ENCODE data around the gene ZC3H18. TPM values are rescaled to one million over a fixed set of nuclear protein-coding genes. Genes with fewer than 3 reads are reported as not detected.

ZC3H18 gene
- total RNA-seq, 1 donor from 2014 or later, result 8.7 TPM

DNA sequence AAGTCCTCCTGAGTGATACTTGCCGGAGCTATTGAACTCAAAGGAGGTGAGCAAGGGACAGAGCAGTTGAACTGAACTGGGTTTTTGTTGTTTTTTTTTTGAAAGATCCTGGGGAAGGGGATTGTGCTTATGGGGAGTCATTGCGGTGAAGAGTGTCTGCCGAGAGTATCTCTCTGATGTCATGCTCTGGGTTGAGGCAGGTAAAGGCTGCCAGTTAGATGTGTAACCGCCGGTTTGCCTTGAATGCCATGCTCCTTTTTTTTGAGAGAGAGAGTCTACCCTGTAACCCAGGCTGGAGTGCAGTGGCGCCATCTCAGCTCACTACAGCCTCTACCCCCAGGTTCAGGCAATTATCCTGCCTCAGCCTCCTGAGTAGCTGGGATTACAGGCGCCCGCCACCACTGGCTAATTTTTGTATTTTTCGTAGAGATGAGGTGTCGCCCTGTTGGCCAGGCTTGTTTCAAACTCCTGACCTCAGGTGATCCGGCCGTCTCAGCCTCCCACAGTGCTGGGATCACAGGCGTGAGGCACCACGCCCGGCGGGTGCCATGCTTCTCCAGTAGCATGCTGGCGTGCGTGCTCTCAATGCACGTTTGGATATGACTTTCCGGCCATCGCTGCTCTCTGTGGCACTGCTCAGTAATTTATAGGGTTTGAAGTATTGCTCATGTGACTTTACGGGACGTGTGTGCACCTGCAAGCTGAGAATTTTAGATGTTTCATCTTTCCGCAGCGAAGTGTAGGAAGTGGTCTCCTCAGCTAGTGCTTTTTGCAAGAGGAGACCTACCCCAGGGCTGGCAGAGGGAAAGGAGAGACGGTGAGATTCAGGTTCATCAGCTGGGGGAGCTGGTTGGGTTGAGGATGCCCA, 8.5 kb downstream of the ZC3H18 start:
- DNase-seq (ENCODE audit: low read depth in 2 of 2), result no peak

DNA sequence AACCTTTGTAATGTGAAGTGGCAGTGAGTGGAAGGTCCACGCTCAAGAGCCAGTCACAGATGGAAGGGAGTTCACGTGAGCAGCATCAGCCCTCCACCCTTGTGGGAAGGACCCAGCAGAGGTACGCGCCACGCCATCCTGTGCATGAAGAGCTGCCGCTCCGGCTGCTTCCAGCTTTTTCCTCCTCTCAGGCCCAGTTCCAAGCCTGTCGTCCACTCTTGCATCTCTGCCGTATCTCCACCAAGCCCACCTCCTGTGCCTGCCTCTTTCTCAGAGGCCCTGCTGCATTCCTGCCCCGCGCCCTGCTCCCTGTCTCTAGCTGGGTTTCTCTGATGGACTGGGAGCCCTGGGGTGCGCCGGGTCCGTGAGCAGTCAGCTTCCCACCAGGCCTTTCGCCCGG, 10.2 kb downstream of the ZC3H18 start:
- DNase-seq (ENCODE audit: low read depth in 2 of 2), result no peak

DNA sequence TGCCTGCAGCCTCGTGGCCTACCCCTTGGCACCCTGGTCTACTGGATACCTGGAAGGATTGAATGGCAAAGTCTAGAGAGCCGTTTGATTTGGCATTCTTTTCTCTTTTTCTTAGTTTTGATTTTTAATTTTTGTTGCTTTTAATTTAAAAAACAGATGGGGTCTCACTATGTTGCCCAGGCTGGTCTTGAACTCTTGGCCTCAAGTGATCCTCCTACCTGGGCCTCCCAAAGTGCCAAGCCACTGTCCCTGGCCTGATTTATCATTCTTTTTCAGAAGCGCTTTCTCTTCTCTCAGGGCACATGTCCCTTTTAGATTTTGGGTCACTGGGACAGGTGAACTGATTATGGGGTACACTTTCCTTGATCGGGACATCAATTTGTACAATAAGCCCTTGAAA, 10.8 kb downstream of the ZC3H18 start:
- no peak for DNase-seq (ENCODE audit: low read depth in 2 of 2)

DNA sequence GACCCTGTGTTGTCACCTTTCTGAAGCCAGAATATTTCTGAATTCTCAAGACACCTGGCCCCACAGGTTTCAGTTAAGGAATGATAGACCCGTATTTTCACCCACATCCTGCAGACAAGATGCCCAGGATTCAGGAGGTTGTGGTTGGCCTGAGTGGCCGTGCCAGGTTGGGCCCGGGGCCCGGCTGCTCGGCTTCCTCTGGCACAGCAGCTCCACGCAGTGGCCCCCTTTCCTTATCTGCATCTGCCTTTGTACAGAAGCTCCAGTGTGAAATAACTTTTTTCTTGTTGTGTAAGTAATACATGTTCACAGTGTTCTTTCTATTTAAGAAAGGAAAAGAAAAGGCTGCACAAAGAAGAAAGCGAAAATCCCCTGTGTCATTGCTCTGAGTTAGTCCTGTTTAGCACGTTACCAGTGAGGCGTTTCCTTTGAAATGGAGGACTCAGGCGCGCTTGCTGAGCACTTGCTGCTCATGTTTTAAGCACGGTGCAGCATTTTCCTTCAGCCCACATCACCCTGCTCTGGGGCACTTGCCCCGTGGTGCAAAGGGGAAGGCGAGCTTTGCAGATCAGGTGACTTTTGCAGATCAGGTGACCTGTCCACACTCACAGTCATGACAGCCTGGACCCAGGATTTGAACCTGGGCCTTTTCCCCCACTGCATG, 12.8 kb downstream of the ZC3H18 start:
- no peak for DNase-seq (ENCODE audit: low read depth in 2 of 2)

DNA sequence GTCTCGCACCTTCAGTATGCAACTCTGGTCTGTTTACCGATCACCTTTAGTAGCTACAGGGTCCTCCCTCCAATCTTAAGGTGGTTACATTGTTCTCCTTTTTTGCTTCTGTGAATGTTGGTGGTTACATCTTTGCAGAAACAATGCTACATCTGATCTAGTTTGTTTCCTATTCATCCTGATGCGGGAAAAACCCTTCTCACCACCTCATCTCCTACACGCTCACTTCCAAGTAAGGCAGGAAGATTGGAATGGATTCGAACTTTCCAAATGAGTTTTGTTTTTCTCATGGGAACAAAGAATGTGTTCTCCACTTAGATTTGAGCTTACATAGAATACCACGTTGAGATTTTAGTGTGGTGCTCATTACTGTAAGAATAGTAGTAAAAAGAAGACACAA, 14.5 kb downstream of the ZC3H18 start:
- DNase-seq (ENCODE audit: low read depth in 2 of 2), result peak in 1 of 2 donors; percentile 60

DNA sequence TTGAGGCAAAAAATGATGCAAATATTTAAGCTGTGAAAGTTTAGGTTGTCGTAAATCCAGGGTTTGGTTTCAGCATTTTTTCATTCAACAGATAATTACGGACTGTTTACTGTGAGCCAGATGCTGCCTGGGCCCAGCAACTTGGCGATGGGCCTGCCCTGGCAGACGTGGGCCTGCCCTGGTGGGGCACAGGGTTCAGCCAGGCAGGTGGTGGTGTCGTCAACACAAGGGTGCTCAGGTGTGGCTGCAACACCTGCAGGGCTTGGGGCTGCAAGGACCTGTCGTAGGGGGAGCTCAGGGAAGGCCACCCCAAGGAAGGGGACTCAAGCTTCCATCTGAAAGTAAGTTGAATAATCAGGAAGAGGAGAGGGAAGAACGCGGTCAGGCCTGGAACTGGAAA, 15.1 kb downstream of the ZC3H18 start:
- DNase-seq (ENCODE audit: low read depth in 2 of 2), result no peak

DNA sequence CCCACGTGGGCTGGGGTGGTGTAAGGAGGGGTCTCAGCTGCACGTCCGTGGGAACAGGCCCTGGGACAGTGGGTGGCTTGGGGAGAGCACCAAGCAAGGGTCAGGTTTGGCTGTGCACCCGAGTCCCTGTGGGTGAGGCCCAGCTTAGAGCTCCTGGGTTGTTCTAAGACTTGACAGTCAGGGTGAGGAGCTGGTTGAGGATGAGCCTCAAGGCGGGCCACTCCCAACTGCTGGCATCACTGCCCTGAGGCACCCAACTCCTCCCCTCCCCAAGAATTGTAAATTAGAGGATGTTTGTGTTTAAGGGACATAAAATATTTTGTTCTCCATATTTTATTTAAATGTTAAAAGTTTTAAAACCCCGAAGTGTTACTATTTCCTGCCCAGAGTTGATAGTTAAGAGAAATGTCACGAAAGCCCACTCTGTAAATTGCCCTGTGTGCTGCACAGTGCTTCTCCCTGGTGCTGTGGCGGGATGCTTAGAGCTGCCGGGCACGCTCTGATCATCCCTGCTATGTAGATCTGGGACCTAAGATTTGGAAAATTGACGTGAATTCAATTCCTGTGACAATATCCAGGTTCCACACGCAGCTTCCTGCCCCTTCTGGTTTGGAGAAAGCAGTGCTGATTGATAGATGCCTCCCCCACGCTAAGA, 15.9 kb downstream of the ZC3H18 start:
- DNase-seq (ENCODE audit: low read depth in 2 of 2), result no peak

DNA sequence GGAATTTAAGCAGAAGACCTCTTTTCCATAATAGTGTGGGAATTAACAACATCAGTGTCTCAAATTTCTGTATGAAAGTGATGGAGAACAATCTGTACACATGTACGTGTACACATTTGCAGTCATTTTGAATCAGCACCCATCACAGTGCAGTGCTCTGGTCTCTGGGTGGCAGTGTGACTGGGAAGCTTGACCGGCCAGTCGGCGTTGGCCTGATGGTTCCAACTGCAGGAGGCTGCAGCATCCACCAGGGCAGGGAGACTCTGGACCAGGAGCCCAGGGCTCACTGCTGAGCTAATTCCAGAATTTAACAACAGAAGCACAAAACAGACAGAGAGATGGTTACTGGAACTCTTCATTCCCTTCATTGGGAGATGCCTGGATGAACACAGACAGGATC, 17.9 kb downstream of the ZC3H18 start:
- no peak for DNase-seq (ENCODE audit: low read depth in 2 of 2)

DNA sequence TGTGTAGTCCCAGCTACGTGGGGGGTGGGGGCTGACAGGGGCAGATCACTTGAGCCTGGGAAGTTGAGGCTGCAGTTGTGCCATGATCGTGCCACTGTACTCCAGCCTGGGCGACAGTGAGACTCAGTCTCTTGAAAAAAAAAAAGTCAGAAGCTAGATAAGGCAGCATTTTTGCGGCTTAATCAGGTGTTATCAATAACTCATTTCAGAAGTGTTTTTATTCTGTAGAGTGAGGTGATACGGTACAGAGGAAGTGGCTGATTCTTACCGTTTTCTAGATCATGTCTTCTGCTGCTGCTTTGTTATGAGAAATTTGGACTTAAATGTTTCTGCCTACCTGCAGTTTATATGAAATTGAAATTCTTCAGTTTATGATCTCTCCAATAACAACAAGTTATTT, 18.6 kb downstream of the ZC3H18 start:
- DNase-seq (ENCODE audit: low read depth in 2 of 2), result no peak

DNA sequence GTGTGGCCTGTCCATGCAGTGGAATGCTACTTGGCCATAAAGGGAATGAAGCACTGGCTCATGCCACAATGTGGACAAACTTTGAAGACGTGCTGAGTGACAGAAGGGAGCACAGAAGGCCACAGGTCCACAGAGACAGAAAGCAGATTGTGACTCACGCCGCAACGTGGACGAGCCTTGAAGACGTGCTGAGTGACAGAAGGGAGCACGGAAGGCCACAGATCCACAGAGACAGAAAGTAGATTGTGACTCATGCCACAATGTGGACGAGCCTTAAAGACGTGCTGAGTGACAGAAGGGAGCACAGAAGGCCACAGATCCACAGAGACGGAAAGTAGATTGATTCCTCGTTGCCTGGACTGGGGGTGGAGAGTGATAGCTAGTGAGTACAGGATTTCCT, 19.2 kb downstream of the ZC3H18 start:
- peak in 1 of 2 donors; percentile 7 for DNase-seq (ENCODE audit: low read depth in 2 of 2)

DNA sequence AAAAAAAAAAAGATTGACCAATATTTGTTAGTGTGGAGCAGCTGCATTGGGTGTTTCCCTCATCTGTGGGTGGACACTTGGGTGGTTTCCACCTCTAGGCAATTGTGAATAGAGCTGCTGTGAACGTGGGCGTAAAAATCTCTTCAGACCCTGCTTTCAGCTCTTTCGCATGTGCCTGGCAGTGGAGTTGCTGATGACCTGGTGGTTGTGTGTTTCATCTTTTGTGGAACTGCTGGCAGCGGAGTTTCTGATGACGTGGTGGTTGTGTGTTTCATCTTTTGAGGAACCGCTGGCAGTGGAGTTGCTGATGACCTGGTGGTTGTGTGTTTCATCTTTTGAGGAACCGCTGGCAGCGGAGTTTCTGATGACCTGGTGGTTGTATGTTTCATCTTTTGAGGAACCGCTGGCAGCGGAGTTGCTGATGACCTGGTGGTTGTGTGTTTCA, 21.4 kb downstream of the ZC3H18 start:
- no peak for DNase-seq (ENCODE audit: low read depth in 2 of 2)

DNA sequence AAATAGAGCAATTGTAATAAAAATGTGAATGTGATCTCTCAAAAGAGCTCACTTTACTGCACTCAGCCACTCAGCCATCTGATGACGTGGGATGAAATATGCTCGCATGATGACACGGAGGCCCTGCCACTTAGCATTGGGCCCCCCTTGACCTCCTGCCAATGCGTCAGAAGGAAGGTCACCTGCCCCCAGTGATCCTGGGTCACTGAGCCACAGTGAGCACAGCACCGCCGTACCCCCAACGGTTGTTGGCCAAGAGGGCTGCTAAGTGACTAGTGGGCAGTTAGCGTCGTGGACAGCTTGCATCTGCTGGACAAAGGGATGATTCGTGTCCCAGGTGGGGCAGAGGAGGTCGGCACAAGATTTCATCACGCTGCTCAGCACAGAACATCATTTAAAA, 22.9 kb downstream of the ZC3H18 start:
- no peak for DNase-seq (ENCODE audit: low read depth in 2 of 2)

DNA sequence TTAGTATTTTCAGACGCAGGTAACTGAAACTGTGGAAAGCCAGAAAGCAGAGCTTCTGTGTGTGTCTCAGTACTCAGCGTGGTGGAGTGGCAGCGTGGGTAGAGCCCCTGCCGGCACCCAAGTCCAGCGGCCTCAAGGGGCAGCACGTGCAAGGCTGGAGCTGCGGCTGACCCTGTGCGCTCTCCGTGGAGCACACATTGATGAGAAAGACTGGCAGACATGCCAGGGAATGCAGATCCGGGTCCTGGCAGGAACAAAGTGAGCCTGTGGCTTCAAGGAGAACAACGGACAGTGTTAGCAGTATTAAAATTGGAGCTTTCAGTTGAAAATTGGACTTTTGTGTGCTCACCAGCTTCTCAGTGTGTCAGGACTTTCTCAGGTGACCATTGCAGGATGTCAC, 23.3 kb downstream of the ZC3H18 start:
- no peak for DNase-seq (ENCODE audit: low read depth in 2 of 2)

DNA sequence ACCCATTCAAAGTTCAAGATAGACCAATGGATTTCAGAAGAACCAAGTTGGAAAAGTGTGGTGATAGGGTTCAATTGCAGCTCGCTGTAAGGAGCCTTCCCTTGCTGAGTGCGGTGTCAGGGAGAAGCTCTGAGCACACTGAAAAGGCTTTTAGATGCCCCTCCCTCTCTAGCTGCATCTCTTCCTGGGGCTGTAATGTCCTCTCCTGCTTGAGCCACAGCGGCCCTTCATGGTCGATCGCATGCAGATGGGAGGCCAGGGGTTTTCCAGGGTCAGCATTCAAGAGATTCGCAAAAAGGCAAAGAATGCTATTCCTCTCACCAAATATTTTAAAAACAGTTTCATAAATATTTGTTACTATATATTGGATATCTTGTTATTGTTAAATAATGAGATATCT, 23.7 kb downstream of the ZC3H18 start:
- no peak for DNase-seq (ENCODE audit: low read depth in 2 of 2)

DNA sequence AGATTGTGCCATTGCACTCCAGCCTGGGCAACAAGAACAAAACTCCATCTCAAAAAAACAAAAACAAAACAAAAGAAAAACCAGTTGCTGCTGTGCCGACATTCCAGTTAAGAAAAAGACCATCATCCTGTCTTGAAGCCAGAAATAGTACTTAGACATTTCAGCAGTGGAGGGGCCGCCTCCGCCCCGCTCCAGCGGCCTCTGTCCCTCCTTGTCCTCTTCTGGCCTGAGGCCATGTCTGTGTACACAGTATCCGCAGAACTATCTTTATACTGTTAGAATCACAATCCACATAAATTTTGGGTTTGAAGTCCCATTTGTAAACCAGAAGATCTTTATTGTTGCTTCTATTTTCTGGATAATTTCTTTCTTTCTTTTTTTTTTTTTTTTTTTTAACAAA, 24.9 kb downstream of the ZC3H18 start:
- no peak for DNase-seq (ENCODE audit: low read depth in 2 of 2)

DNA sequence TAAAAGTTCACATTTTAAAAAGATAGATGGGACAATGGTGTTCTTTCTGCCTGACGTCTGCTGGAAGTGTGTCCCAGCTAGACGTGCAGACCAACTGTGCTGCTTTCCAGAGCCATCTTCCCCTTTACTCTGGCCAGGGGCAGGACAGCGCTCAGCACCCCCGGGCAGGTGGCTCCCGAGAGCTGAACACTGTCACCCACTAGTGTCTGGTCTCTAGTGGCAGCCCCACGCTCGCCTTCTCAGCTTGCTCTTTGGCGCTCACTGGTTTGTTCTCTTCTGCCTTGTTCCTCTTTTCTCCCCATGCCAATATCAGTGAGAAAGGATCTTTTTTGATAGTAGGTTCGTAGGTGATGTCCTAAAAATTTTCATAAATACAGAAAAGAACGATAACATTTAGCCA, 25.7 kb downstream of the ZC3H18 start:
- no peak for DNase-seq (ENCODE audit: low read depth in 2 of 2)

DNA sequence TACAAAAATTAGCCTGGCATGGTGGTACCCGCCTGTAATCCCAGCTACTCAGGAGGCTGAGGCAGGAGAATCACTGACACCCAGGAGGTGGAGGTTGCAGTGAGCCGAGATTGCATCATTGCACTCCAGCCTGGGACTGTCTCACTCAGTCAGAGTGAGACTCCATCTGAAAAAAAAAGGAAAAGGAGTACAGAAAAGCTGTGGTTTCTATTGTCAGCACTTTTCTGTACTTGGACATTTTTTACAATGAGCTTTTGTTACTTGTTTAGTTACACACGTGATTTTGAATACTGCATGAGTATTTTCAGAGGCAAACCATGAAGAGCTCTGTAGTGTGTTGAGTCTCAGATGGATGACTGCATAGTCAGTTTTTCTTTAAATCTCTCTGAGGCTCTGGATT, 26.3 kb downstream of the ZC3H18 start:
- DNase-seq (ENCODE audit: low read depth in 2 of 2), result no peak

DNA sequence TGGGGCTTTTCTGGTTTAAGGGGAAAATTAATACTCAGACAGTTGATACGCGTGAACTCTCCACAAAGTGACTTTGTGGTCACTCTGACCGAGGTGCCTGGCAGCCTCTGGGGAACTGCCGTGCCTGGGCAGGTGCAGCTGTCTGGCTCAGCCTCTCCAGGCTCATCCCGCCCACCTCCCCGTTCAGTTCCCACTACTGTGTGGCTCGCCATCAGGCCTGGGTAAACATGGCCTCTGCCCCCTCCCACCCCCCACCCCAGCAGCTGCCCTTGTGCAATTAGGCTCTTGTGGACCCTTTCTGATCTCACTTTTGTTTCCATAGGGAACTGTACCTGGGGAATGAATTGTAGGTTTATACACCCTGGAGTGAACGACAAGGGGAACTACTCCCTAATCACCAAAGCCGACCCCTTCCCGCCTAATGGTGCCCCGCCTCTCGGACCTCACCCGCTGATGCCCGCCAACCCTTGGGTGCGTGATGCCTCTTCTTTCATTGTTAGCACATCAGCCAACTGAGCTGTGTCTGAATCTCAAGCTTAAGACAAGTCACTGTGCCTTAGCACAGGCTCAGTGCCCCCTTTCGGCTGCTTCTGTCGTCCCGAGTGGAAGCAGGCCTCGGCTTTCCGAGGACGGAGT, 27.8 kb downstream of the ZC3H18 start:
- no peak for DNase-seq (ENCODE audit: low read depth in 2 of 2)

DNA sequence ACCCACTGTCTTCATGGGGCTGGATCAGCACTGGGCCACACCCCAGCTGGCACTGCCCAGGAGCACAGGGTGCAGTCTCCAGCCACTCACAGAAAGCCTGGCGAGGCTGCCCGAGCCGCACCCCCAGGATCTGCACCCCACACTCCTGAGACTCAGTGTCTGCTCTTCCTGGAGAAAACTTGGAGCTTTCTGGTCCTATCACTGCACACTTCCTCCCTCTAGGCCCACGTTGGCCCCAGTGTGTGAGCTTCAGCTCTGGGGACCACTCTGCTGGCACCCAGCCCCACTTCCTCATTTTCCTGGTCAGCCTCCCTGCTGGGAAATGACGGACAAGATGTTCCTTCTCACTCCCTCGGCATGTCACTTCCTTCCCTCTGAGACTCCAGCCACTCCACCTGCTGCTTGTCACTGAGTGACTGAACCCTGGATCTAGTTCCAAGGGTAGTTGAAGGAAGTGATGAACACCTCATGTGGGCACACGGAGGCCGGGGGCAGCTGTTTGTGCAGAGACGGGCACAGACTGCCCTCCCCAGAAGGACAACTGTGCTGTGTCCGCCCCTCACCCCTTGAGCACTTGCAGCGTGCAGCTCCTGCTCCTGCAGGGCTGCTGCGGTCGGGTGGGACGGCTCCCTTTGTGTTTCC, 29.0 kb downstream of the ZC3H18 start:
- peak in 1 of 2 donors; percentile 67 for DNase-seq (ENCODE audit: low read depth in 2 of 2)

DNA sequence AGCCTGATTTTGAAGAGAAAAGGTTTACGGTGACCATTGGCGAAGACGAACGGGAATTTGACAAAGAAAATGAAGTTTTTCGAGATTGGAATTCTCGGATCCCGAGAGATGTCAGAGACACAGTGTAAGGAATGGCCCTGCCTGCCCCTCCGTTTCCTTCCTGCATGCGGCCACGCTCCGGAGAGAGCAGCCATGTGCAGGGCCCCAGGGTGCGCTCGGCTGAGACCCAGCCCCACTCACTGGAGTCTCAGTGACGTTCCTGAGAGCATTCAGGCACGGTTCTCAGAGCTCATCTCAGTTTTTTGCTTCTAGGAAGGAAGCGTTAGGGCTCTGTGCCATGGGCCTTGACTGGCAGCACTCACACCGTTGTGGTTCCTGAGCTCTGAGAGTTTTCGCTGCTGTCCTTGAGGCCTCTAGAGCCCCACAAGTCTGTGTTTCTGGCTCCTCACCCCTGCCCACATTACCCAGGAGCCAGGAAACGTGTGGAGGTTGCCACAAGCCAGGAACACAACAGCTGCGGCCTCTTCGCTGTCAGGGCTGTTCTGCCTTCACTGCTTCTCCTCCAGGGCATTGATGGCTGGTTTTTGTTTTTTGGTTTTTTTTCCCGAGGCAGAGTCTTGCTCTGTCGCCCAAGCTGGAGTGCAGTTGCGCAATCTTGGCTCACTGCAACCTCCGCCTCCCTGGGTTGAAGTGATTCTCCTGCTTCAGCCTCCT, 29.8 kb downstream of the ZC3H18 start:
- DNase-seq (ENCODE audit: low read depth in 2 of 2), result no peak

DNA sequence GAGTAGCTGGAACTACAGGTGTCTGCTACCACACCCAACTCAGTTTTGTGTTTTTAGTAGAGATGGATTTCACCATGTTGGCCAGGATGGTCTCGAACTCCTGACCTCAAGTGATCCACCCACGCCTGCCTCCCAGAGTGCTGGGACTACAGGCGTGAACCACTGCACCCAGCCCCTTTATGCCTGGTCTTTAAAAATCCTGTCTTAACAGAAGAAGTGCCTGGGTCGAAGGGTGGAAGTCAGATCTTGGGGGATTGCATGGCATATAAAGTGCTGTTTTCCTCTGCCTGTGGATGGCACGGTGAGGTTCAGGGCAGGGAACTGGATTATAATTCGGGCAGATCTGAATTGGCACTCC, 30.3 kb downstream of the ZC3H18 start:
- no peak for DNase-seq (ENCODE audit: low read depth in 2 of 2)
